ENCODE results near the gene ATP8A2.

Gene ATP8A2

DNA sequence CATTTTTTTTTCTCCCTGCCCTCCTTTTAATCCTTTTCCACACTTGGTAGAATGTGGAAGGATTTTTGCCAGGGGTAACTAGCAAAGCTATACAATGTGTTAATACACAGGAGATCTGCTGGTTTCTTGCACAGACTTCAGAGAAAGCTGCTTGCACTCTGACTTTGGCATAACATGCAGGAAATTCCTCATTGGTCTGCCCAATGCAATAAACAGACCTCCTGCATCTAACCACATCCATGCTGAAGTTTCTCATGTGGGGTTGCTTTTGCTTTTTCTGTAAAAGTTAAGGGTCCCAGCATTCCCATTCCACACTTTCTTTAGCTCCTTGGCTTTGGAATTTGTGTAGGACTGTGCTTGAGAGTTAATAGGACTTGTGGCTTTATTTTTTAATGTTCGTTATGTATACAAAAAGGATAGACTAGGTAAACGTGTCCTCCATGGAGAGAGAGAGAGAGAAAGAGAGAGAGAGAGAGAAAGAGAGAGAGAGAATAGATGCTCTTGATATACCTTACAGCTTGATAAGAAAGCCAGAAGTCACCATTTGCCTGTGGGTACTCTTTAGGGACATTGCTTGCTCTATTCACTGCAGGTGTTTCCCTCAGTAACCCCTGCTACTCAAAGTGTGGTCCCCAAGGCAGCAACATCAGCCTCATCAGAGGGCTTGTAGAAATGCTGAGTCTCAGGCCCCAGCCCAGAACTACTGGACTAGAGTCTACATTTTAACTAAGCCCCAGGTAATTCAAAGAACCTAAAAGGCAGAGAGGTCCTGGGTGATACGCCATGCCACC, 509.6 kb downstream of the ATP8A2 start:
- H3K27me3 ChIP-seq (ENCODE audit: control insufficient read depth, insufficient read depth, low read length), result no peaks in the 10 kb centered on the region
- peak overlapping the region; percentile 21 for H3K27ac ChIP-seq (ENCODE audit: low read depth, low read length)
- H3K9me3 ChIP-seq (ENCODE audit: control insufficient read depth, insufficient read depth, low read length), result no peaks in the 10 kb centered on the region
- H3K4me1 ChIP-seq (ENCODE audit: control insufficient read depth, insufficient read depth, low read length), result peaks cover 26% of the 10 kb centered on the region
- no peak overlapping the region for H3K4me3 ChIP-seq (ENCODE audit: low read depth, low read length)
- H3K36me3 ChIP-seq (ENCODE audit: control insufficient read depth, insufficient read depth, low read length), result no peaks in the 10 kb centered on the region
- H3K9ac ChIP-seq (ENCODE audit: low read depth, low read length), result no peak overlapping the region

DNA sequence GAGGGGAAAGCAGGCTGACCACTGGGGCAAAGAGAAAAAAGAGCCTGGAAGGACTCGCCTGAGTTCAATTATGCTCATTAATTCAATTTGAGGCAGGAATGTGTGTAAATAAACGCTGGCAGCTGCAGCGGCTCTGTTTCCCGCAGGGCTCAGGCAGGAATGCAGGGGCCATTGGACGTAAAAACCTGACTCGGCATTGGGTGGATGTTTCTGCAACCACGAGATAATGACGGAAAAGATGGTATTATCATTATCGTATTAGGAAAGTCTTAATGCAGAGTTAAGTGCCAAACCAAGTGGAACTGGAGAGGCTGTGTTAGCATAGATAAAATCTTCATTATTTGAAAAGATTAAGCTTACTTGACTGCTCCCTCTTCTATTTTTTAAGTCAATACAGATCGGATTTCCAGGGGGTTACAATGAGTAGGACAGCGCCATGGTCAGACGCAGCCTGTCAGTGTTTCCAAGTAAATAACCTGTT, 510.2 kb downstream of the ATP8A2 start:
- no peak overlapping the region for H3K9ac ChIP-seq (ENCODE audit: low read depth, low read length)

DNA sequence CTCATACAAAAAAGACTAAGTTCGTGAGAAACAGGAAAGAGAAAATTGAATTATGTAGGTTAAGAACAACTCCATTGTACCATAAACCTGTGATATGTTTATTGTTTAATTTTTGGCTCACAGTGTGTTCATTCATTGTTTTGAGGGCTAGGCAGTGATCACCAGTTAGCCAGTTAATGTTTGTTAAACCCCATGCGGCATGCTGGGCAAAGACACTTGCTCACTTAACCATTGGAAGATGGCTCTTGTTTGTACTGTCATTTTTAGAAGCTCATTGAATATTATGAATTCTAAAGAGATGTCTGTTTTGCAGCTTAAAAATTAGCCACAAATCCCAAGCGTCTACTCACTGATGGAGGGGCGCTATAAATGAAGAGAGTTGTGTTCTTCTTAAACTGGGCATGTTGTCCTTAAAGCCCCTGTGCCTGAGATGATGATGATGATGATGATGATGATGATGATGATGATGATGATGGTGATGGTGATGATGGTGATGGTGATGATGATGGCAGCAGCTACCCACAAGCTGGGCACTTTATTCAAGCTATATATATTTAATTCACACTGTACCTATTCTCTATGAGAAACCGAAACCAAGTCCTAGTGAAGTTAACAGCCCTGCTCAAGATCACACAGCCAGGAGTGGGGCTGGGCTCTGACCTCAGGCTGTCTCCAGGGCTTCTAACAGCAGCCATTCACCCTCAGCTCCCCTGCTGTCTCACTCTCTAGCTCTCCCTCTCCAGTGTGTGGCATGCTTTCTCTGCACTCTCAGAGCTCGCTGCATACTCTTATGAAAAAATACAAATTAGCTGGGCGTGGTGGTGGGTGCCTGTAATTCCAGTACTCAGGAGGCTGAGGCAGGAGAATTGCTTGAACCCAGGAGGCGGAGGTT, 510.9 kb downstream of the ATP8A2 start:
- Histone ChIP-seq H3K9me3 (ENCODE audit: control insufficient read depth, insufficient read depth, low read length) (no peaks in the 10 kb centered on the region), H3K9ac (ENCODE audit: low read depth, low read length) (no peak overlapping the region), H3K27me3 (ENCODE audit: control insufficient read depth, insufficient read depth, low read length) (no peaks in the 10 kb centered on the region), H3K4me1 (ENCODE audit: control insufficient read depth, insufficient read depth, low read length) (peaks cover 25% of the 10 kb centered on the region), H3K27ac (ENCODE audit: low read depth, low read length) (peak overlapping the region; percentile 48), H3K36me3 (ENCODE audit: control insufficient read depth, insufficient read depth, low read length) (no peaks in the 10 kb centered on the region), H3K4me3 (ENCODE audit: low read depth, low read length) (no peak overlapping the region; the same call in 1 of the 2 replicates)

More for the DNA sequence above, 510.2 kb downstream of the ATP8A2 start:
- H3K27ac ChIP-seq (ENCODE audit: low read depth, low read length), result peak overlapping the region; percentile 48
- H3K4me3 ChIP-seq (ENCODE audit: low read depth, low read length), result no peak overlapping the region; the same call in 1 of the 2 replicates
- no peaks in the 10 kb centered on the region for H3K27me3 ChIP-seq (ENCODE audit: control insufficient read depth, insufficient read depth, low read length)
- H3K9me3 ChIP-seq (ENCODE audit: control insufficient read depth, insufficient read depth, low read length), result no peaks in the 10 kb centered on the region
- peaks cover 25% of the 10 kb centered on the region for H3K4me1 ChIP-seq (ENCODE audit: control insufficient read depth, insufficient read depth, low read length)
- H3K36me3 ChIP-seq (ENCODE audit: control insufficient read depth, insufficient read depth, low read length), result no peaks in the 10 kb centered on the region

DNA sequence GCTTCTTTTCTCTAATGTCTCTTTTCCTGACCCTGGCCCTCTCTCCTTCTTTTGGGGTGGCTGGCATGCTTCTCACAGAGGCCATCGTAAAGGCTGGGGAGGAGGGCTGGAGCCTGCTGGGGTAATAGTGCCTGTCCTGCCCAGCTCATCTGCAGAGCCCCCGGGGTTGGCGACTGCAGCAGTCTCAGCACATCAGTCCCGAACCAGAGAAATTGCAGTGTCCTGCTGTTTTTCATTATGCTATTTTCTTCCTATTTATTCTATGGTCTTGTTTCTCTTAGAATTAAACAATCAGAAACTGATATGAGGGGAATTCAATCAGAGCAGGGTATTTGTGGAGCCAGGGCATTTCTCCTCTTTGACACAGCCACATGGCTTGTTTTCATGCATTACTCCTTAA, 513.6 kb downstream of the ATP8A2 start:
- no peak overlapping the region for H3K4me3 ChIP-seq (ENCODE audit: low read depth, low read length)
- no peaks in the 10 kb centered on the region for H3K9me3 ChIP-seq (ENCODE audit: control insufficient read depth, insufficient read depth, low read length)
- no peak overlapping the region for H3K9ac ChIP-seq (ENCODE audit: low read depth, low read length)
- H3K4me1 ChIP-seq (ENCODE audit: control insufficient read depth, insufficient read depth, low read length), result peaks cover 25% of the 10 kb centered on the region
- no peaks in the 10 kb centered on the region for H3K36me3 ChIP-seq (ENCODE audit: control insufficient read depth, insufficient read depth, low read length)
- no peak overlapping the region for H3K27ac ChIP-seq (ENCODE audit: low read depth, low read length)
- H3K27me3 ChIP-seq (ENCODE audit: control insufficient read depth, insufficient read depth, low read length), result no peaks in the 10 kb centered on the region

DNA sequence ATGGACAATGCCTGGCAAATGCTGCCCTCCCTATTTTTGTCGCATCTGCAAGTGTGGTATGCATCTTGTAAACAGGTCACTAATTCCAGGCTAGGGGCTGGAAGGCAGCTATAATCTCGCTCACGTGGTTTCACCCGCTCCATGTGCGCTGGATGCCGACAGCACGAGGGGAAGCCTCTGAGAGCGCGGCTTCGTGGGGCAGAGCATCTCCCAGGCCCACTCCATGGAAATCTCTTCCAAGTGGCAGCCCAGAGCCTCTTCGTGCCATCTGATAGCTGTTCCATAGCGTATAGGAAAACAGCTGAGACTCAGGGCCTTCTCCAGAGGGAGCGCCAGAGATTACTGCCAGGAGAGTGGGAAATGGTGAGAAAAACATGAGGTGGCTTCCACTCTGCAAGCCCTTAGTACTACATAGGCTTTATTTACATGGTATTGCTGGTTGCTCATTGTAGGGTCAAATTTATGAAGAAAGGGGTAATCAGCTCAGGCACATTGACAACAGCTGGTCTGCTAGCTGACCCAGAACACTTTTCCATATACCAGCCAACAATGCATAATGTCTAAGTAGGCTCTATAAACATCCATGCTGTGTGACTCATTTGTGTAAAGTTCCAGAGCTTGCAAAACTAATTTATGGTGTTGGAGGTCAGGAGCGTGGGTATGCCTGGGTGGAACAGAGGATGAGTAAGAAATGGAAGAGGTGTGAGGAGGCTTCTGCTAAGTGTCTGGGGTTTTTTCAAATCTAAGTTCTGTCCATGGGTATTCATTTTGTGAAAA, 514.9 kb downstream of the ATP8A2 start:
- Histone ChIP-seq H3K27me3 (ENCODE audit: control insufficient read depth, insufficient read depth, low read length) (no peaks in the 10 kb centered on the region), H3K36me3 (ENCODE audit: control insufficient read depth, insufficient read depth, low read length) (no peaks in the 10 kb centered on the region)

GRCh38 chr13:25887962-25888655, 516.3 kb downstream of the ATP8A2 start:
- Histone ChIP-seq H3K4me1 (ENCODE audit: control insufficient read depth, insufficient read depth, low read length) (peaks cover under 1% of the 10 kb centered on the region; the same call in 1 of the 2 replicates), H3K27me3 (ENCODE audit: control insufficient read depth, insufficient read depth, low read length) (no peaks in the 10 kb centered on the region), H3K4me3 (ENCODE audit: low read depth, low read length) (no peak overlapping the region), H3K9ac (ENCODE audit: low read depth, low read length) (no peak overlapping the region), H3K9me3 (ENCODE audit: control insufficient read depth, insufficient read depth, low read length) (no peaks in the 10 kb centered on the region), H3K36me3 (ENCODE audit: control insufficient read depth, insufficient read depth, low read length) (no peaks in the 10 kb centered on the region), H3K27ac (ENCODE audit: low read depth, low read length) (no peak overlapping the region)

More for the DNA sequence above, 514.9 kb downstream of the ATP8A2 start:
- Histone ChIP-seq H3K4me1 (ENCODE audit: control insufficient read depth, insufficient read depth, low read length) (peaks cover 16% of the 10 kb centered on the region), H3K9me3 (ENCODE audit: control insufficient read depth, insufficient read depth, low read length) (no peaks in the 10 kb centered on the region), H3K9ac (ENCODE audit: low read depth, low read length) (no peak overlapping the region), H3K4me3 (ENCODE audit: low read depth, low read length) (no peak overlapping the region), H3K27ac (ENCODE audit: low read depth, low read length) (no peak overlapping the region)

GRCh38 chr13:25890671-25891212, 519.0 kb downstream of the ATP8A2 start:
- no peak overlapping the region for H3K27ac ChIP-seq (ENCODE audit: low read depth, low read length)
- no peak overlapping the region for H3K4me3 ChIP-seq (ENCODE audit: low read depth, low read length)
- no peaks in the 10 kb centered on the region for H3K4me1 ChIP-seq (ENCODE audit: control insufficient read depth, insufficient read depth, low read length)
- H3K36me3 ChIP-seq (ENCODE audit: control insufficient read depth, insufficient read depth, low read length), result no peaks in the 10 kb centered on the region
- H3K9me3 ChIP-seq (ENCODE audit: control insufficient read depth, insufficient read depth, low read length), result no peaks in the 10 kb centered on the region
- H3K27me3 ChIP-seq (ENCODE audit: control insufficient read depth, insufficient read depth, low read length), result no peaks in the 10 kb centered on the region
- H3K9ac ChIP-seq (ENCODE audit: low read depth, low read length), result no peak overlapping the region

- no peak overlapping the region for H3K9ac ChIP-seq (ENCODE audit: low read depth, low read length)
- H3K36me3 ChIP-seq (ENCODE audit: control insufficient read depth, insufficient read depth, low read length), result no peaks in the 10 kb centered on the region
- peaks cover 21% of the 10 kb centered on the region for H3K9me3 ChIP-seq (ENCODE audit: control insufficient read depth, insufficient read depth, low read length)
- H3K27ac ChIP-seq (ENCODE audit: low read depth, low read length), result no peak overlapping the region
- no peaks in the 10 kb centered on the region for H3K27me3 ChIP-seq (ENCODE audit: control insufficient read depth, insufficient read depth, low read length)
- H3K4me1 ChIP-seq (ENCODE audit: control insufficient read depth, insufficient read depth, low read length), result 0 out of 2 replicates have a peak, but pooled peaks cover 3% of the 10 kb centered on the region
- H3K4me3 ChIP-seq (ENCODE audit: low read depth, low read length), result no peak overlapping the region; the same call in 1 of the 2 replicates
These were observed 527.2 kb downstream of the ATP8A2 start for GRCh38 chr13:25898991-25899390.

DNA sequence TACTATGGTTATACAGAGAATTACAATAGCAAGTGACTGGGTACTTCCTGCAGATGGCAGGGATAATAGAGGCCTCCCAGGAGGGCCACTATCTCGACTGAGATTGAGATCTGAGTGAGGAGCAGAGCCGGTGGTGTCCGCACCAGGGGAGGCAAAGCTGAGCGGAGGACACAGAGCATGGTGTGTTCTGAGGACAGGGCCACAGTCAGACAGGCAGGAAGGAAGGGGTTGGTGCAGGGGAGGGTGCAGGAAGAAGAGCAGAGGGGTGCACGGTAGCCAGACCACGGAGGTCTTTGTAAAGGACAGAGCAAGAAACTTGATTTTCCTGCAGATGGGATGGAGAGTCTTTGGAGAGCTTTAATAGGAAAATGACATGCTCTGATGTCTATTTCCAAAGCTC, 527.7 kb downstream of the ATP8A2 start:
- H3K36me3 ChIP-seq (ENCODE audit: control insufficient read depth, insufficient read depth, low read length), result no peaks in the 10 kb centered on the region
- H3K27ac ChIP-seq (ENCODE audit: low read depth, low read length), result no peak overlapping the region
- no peak overlapping the region for H3K9ac ChIP-seq (ENCODE audit: low read depth, low read length)
- peaks cover 21% of the 10 kb centered on the region for H3K9me3 ChIP-seq (ENCODE audit: control insufficient read depth, insufficient read depth, low read length)
- H3K4me3 ChIP-seq (ENCODE audit: low read depth, low read length), result no peak overlapping the region; the same call in 1 of the 2 replicates
- 0 out of 2 replicates have a peak, but pooled peaks cover 3% of the 10 kb centered on the region for H3K4me1 ChIP-seq (ENCODE audit: control insufficient read depth, insufficient read depth, low read length)
- H3K27me3 ChIP-seq (ENCODE audit: control insufficient read depth, insufficient read depth, low read length), result no peaks in the 10 kb centered on the region

DNA sequence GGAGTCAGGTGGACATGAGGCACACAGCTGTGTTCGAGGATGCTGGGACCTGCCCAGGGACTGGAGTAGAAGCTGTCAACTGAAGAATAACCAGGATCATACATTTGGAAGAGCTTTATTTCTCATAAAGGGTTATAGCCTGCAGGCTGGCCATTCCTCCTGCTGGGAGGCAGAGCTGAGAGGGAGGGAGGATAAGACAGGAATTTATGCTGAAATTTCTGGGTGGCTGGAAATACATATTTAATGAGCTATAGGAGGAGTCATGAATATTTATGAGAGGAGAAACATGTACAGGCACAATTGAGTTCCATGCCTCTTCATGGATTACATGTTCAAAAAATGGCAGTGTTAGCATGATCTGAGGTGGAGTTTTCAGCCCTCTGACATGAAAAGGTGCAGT, 528.2 kb downstream of the ATP8A2 start:
- no peak overlapping the region for H3K4me3 ChIP-seq (ENCODE audit: low read depth, low read length)
- H3K27ac ChIP-seq (ENCODE audit: low read depth, low read length), result no peak overlapping the region
- H3K27me3 ChIP-seq (ENCODE audit: control insufficient read depth, insufficient read depth, low read length), result no peaks in the 10 kb centered on the region
- no peaks in the 10 kb centered on the region for H3K36me3 ChIP-seq (ENCODE audit: control insufficient read depth, insufficient read depth, low read length)
- H3K4me1 ChIP-seq (ENCODE audit: control insufficient read depth, insufficient read depth, low read length), result 0 out of 2 replicates have a peak, but pooled peaks cover 3% of the 10 kb centered on the region
- peaks cover 21% of the 10 kb centered on the region for H3K9me3 ChIP-seq (ENCODE audit: control insufficient read depth, insufficient read depth, low read length)
- H3K9ac ChIP-seq (ENCODE audit: low read depth, low read length), result no peak overlapping the region
